Measurements from ENCODE around the gene ZNF296. TPM values are rescaled to one million over a fixed set of nuclear protein-coding genes. Genes with fewer than 3 reads are reported as not detected.
A peak's percentile ranks its signal among the peaks of the same experiment; 100 is the strongest.

ZNF296 gene
- total RNA-seq, 1 donor from 2014 or later, result 0.12 TPM

GRCh38 chr19:45066921-45067661 lies 9.2 kb downstream of the ZNF296 start:
- Mint-ChIP-seq H3K27ac (ENCODE audit: unreplicated experiment) (no peak overlapping the region), H3K27me3 (ENCODE audit: low read depth) (no peaks in the 10 kb centered on the region), H3K4me3 (ENCODE audit: unreplicated experiment) (no peak overlapping the region), H3K9me3 (ENCODE audit: low read depth) (no peaks in the 10 kb centered on the region), H3K4me1 (ENCODE audit: low read depth) (no peaks in the 10 kb centered on the region), H3K36me3 (ENCODE audit: low read depth) (peaks cover 21% of the 10 kb centered on the region)
- no peak for DNase-seq (ENCODE audit: low spot score)
- TF ChIP-seq, protein P1, sequence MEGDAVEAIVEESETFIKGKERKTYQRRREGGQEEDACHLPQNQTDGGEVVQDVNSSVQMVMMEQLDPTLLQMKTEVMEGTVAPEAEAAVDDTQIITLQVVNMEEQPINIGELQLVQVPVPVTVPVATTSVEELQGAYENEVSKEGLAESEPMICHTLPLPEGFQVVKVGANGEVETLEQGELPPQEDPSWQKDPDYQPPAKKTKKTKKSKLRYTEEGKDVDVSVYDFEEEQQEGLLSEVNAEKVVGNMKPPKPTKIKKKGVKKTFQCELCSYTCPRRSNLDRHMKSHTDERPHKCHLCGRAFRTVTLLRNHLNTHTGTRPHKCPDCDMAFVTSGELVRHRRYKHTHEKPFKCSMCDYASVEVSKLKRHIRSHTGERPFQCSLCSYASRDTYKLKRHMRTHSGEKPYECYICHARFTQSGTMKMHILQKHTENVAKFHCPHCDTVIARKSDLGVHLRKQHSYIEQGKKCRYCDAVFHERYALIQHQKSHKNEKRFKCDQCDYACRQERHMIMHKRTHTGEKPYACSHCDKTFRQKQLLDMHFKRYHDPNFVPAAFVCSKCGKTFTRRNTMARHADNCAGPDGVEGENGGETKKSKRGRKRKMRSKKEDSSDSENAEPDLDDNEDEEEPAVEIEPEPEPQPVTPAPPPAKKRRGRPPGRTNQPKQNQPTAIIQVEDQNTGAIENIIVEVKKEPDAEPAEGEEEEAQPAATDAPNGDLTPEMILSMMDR (IDR thresholded peaks at IDR 0.05), result no peak

DNA sequence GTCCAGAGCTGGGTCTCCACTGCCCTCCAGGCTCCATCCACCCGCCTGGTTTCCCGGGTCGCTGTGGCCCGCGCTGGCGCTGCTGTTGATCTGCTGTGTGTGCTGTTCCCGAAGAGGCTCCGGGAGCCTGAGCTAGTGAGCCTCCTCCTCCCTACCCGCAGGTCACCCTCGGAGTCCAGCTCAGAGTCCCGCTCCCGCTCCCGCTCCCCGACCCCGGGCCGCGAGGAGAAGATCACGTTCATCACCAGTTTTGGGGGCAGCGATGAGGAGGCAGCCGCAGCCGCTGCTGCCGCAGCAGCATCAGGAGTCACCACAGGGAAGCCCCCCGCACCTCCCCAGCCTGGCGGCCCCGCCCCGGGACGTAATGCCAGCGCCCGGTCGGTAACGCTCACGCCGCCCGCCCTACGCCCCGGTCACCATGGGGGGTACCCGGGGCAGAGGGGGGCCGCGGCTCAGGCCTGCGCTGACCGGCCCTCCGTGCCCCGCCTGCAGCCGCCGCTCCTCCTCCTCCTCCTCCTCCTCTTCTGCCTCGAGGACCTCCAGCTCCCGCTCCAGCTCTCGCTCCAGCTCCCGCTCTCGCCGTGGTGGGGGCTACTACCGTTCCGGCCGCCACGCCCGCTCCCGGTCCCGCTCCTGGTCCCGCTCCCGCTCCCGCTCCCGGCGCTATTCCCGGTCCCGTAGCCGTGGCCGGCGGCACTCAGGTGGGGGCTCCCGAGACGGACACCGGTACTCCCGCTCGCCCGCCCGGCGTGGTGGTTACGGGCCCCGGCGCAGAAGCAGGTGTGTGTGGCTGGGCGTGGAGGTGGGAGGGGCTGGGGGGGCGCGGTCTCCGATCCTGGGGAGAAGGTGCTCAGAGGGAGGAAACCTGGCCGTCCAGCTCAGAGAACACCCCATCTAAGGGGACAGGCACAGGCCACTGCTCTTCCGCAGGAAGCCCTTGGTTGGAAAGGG lies 12.2 kb downstream of the ZNF296 start:
- Mint-ChIP-seq H3K4me1 (ENCODE audit: low read depth) (peaks cover 4% of the 10 kb centered on the region), H3K27ac (ENCODE audit: unreplicated experiment) (no peak overlapping the region), H3K36me3 (ENCODE audit: low read depth) (peaks cover 22% of the 10 kb centered on the region), H3K9me3 (ENCODE audit: low read depth) (no peaks in the 10 kb centered on the region), H3K4me3 (ENCODE audit: unreplicated experiment) (no peak overlapping the region), H3K27me3 (ENCODE audit: low read depth) (no peaks in the 10 kb centered on the region)
- peak; percentile 90 for DNase-seq (ENCODE audit: low spot score)
- TF ChIP-seq, protein P1 (IDR thresholded peaks at IDR 0.05), result no peak

GRCh38 chr19:45061965-45062364 lies 14.3 kb downstream of the ZNF296 start:
- TF ChIP-seq, protein P1 (IDR thresholded peaks at IDR 0.05), result no peak
- H3K4me1 Mint-ChIP-seq (ENCODE audit: low read depth), result peaks cover 4% of the 10 kb centered on the region
- no peak for DNase-seq (ENCODE audit: low spot score)
- H3K9me3 Mint-ChIP-seq (ENCODE audit: low read depth), result no peaks in the 10 kb centered on the region
- peaks cover 32% of the 10 kb centered on the region for H3K36me3 Mint-ChIP-seq (ENCODE audit: low read depth)
- H3K27ac Mint-ChIP-seq (ENCODE audit: unreplicated experiment), result no peak overlapping the region
- H3K27me3 Mint-ChIP-seq (ENCODE audit: low read depth), result no peaks in the 10 kb centered on the region
- H3K4me3 Mint-ChIP-seq (ENCODE audit: unreplicated experiment), result no peak overlapping the region

GRCh38 chr19:45059258-45059965 lies 16.9 kb downstream of the ZNF296 start:
- TF ChIP-seq, protein P1 (IDR thresholded peaks at IDR 0.05), result peak; percentile 90
- Mint-ChIP-seq H3K27me3 (ENCODE audit: low read depth) (no peaks in the 10 kb centered on the region), H3K4me1 (ENCODE audit: low read depth) (peaks cover 4% of the 10 kb centered on the region), H3K4me3 (ENCODE audit: unreplicated experiment) (no peak overlapping the region), H3K9me3 (ENCODE audit: low read depth) (no peaks in the 10 kb centered on the region), H3K27ac (ENCODE audit: unreplicated experiment) (no peak overlapping the region), H3K36me3 (ENCODE audit: low read depth) (peaks cover 36% of the 10 kb centered on the region)
- DNase-seq (ENCODE audit: low spot score), result no peak

Measured in chondrocyte (in vitro differentiated cells).